Measurements from ENCODE around the gene PRIM1. TPM values are rescaled to one million over a fixed set of nuclear protein-coding genes. Genes with fewer than 3 reads are reported as not detected.
A peak's percentile ranks its signal among the peaks of the same experiment; 100 is the strongest.

PRIM1 gene
- total and polyA plus RNA-seq, 2 of the 13 experiments (the other 11 are each of a cell fraction or from before 2014, with no cell fraction given) = 30.0 to 47.3 TPM

DNA sequence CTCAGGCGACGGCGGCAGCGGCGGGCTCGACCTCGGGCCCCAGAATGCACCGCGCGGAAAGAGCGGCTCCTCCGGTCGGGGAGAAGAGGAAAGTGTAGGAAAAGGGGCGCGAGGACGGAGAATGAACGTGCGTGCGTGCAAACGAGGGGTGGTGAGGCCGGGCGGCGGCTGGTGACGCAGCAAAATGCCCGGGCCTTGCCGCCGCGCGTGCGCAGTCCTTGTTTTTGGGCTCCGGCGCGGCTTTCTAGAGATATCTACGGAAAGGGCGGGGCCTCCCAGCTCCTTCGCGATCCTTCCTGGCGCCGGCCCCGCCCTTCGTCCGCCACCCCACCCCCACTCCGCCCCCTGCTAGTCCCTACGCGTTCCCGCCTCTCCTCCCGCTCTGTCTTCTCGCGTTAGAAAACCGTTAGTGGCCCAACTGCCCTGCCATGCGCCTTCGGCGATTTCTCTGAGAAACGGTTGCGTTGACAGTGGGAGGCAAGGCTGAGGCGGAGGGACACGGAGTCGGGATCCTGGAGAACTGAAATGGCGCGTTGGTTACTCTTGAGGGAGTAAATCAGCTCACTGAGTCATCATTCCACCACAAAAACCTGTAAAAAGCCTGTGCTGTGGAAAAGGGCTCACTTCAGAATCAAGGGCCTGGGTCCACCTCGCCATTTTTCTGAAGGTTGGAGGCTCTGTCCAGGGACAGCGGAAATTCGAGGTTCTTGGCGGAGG lies 63.8 kb downstream of the PRIM1 start, which contains the start of gene PTGES3 (continued):
- TF ChIP-seq ATF4 (CRISPR knock-in tag; IDR thresholded peaks at IDR 0.05) = peak in 1 of 2 experiments; percentile 65; a peak in 2 of 4 replicates
- TF ChIP-seq ZBTB20 (CRISPR knock-in tag; IDR thresholded peaks at IDR 0.05; ENCODE audit: borderline replicate concordance, low read depth) = peak; percentile 77; the same call in 1 of the 2 replicates
- TF ChIP-seq GMEB1 (CRISPR knock-in tag; IDR thresholded peaks at IDR 0.05; ENCODE audit: borderline replicate concordance) = peak; percentile 94
- no peak for TF ChIP-seq FOSL1 (CRISPR knock-in tag; IDR thresholded peaks at IDR 0.05; ENCODE audit: borderline replicate concordance)
- no peak for TF ChIP-seq ZNF296 (CRISPR knock-in tag; conservative IDR thresholded peaks at IDR 0.05)
- TF ChIP-seq TCF7 (IDR thresholded peaks at IDR 0.05; ENCODE audit: low read depth) = no peak
- peak; percentile 53; the same call in 1 of the 2 replicates for TF ChIP-seq ZNF816 (CRISPR knock-in tag; IDR thresholded peaks at IDR 0.05; ENCODE audit: borderline replicate concordance)
- peak; percentile 87 for TF ChIP-seq KMT2B (CRISPR knock-in tag; IDR thresholded peaks at IDR 0.05)
- TF ChIP-seq LCORL (IDR thresholded peaks at IDR 0.05) = no peak
- 0 out of 2 replicates have a peak, but pooled peaks have one; percentile 43 for TF ChIP-seq LCORL (CRISPR knock-in tag; IDR thresholded peaks at IDR 0.05)
- TF ChIP-seq ZNF784 (CRISPR knock-in tag; IDR thresholded peaks at IDR 0.05; ENCODE audit: borderline replicate concordance) = peak; percentile 89; the same call in 1 of the 2 replicates
- no peak for TF ChIP-seq ZNF468 (CRISPR knock-in tag; IDR thresholded peaks at IDR 0.05)
- TF ChIP-seq NFE2 (CRISPR knock-in tag; IDR thresholded peaks at IDR 0.05) = peak; percentile 77; the same call in 1 of the 2 replicates
- peak; percentile 84 for TF ChIP-seq CREB1 (IDR thresholded peaks at IDR 0.05)
- peak; percentile 78 for TF ChIP-seq CREB1 (CRISPR knock-in tag; IDR thresholded peaks at IDR 0.05)
- TF ChIP-seq ZNF138 (CRISPR knock-in tag; IDR thresholded peaks at IDR 0.05; ENCODE audit: low read depth) = peak; percentile 96; the same call in 1 of the 2 replicates
- TF ChIP-seq PAXIP1 (CRISPR knock-in tag; conservative IDR thresholded peaks at IDR 0.05) = peak; percentile 49; the same call in 1 of the 2 replicates
- TF ChIP-seq ZNF180 (CRISPR knock-in tag; IDR thresholded peaks at IDR 0.05; ENCODE audit: borderline replicate concordance, low read depth) = peak; percentile 85; the same call in 1 of the 2 replicates
- no peak for TF ChIP-seq ZBTB37 (CRISPR knock-in tag; IDR thresholded peaks at IDR 0.05)
